Colonic mucosa (tissue), 4 donors: Measurements from ENCODE around the gene ELOVL2. TPM values are rescaled to one million over a fixed set of nuclear protein-coding genes. Genes with fewer than 3 reads are reported as not detected.

Experiments
- DNase-seq: peaks from one replicate; pipeline ENCODE4 v3.0.0-alpha.2; 2020
- H3K27ac ChIP-seq: fragments of 200-600 bp; one replicate; pipeline ENCODE4 v1.8.0; 2021
- H3K27me3 ChIP-seq: fragments of 200-600 bp; one replicate; pipeline ENCODE4 v1.8.0; 2021
- H3K36me3 ChIP-seq: fragments of 200-600 bp; one replicate; pipeline ENCODE4 v1.8.0; 2021
- H3K4me1 ChIP-seq: fragments of 200-600 bp; one replicate; pipeline ENCODE4 v1.8.0; 2021; ENCODE audit warnings: mild to moderate bottlenecking
- H3K4me3 ChIP-seq: fragments of 200-600 bp; one replicate; pipeline ENCODE4 v1.8.0; 2021
- H3K9ac ChIP-seq, 2 donors: one replicate each; pipeline ENCODE4 v1.7.0; 2013; ENCODE audit warnings: control low read depth in 2 of 2, low read depth in 2 of 2, low read length in 2 of 2
- H3K9me3 ChIP-seq: fragments of 200-600 bp; one replicate; pipeline ENCODE4 v1.8.0; 2021
- CTCF ChIP-seq: fragments of 200-600 bp; IDR thresholded peaks from one replicate; pipeline ENCODE4 v1.8.0; 2022; ENCODE audit warnings: antibody characterized with exemption, mild to moderate bottlenecking
- intact Hi-C: fragments of 100-400 bp; cut with DNase I; formaldehyde crosslinking; loops from one replicate; pipeline ENCODE4 v1.14.1; 2022
- total RNA-seq, 2 donors: library from RNA; stranded (reverse); fragmentation: NEBNext Ultra II Directional in 1 of 2; extraction: Animal tissue kit (Norgen Biotek cat#: 25700) in 1 of 2; gene quantifications; one replicate each; pipeline ENCODE4 v1.2.1, GENCODE V29; 2021
- donor health status: healthy.
- donor health status: DM: no; HTN: no; CAD: no.
- donor health status: DM: no; HTN: no; CAD: no.

The ELOVL2 gene
- total RNA-seq, 2 donors from 2014 or later, result 0.05 to 0.11 TPM

GRCh38 chr6:11085758-11086435 is 41.8 kb upstream of the ELOVL2 start:
- H3K27ac ChIP-seq, result no peak overlapping the region
- no peak overlapping the region for H3K4me3 ChIP-seq
- H3K4me1 ChIP-seq, result no peaks in the 10 kb centered on the region
- no peaks in the 10 kb centered on the region for H3K36me3 ChIP-seq
- DNase-seq, result no peak
- no peaks in the 10 kb centered on the region for H3K27me3 ChIP-seq
- no peak overlapping the region for H3K9ac ChIP-seq
- TF ChIP-seq CTCF, result no peak
- no peaks in the 10 kb centered on the region for H3K9me3 ChIP-seq
- intact Hi-C loops, result no loop called here

DNA sequence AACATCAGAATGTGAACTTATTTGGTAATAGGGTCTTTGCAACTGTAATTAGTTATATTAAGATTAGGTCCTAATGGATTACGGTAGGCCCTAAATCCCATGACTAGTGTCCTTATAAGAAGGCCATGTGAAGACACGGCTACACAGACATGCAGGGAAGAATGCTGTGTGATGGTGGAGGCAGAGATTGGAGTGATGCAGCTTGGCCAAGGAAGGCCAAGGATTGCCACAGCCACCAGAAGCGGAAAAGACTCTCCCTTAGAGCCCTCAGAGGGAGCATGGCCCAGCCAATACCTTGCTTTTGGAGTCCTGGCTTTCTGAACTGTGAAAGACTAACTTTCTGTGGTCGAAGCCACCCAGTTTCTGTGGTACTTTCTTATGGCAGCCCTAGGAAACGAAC is 39.9 kb upstream of the ELOVL2 start:
- no peak for TF ChIP-seq CTCF
- Histone ChIP-seq H3K4me1 (no peaks in the 10 kb centered on the region), H3K9me3 (no peaks in the 10 kb centered on the region), H3K36me3 (no peaks in the 10 kb centered on the region), H3K4me3 (no peak overlapping the region), H3K9ac (no peak overlapping the region), H3K27me3 (no peaks in the 10 kb centered on the region), H3K27ac (no peak overlapping the region)
- DNase-seq, result no peak
- intact Hi-C loops, result no loop called here

GRCh38 chr6:11083491-11083890 is 39.4 kb upstream of the ELOVL2 start:
- Histone ChIP-seq H3K4me1 (no peaks in the 10 kb centered on the region), H3K4me3 (no peak overlapping the region), H3K36me3 (no peaks in the 10 kb centered on the region), H3K27ac (no peak overlapping the region), H3K9ac (no peak overlapping the region), H3K27me3 (no peaks in the 10 kb centered on the region), H3K9me3 (no peaks in the 10 kb centered on the region)
- no peak for TF ChIP-seq CTCF
- intact Hi-C loops, result no loop called here
- no peak for DNase-seq

- Histone ChIP-seq H3K4me1 (no peaks in the 10 kb centered on the region), H3K27me3 (no peaks in the 10 kb centered on the region), H3K4me3 (no peak overlapping the region), H3K27ac (no peak overlapping the region), H3K9ac (no peak overlapping the region), H3K9me3 (no peaks in the 10 kb centered on the region), H3K36me3 (no peaks in the 10 kb centered on the region)
- DNase-seq, result no peak
- TF ChIP-seq CTCF, result no peak
- intact Hi-C loops, result no loop called here
Measured at GRCh38 chr6:11080296-11080695, 36.2 kb upstream of the ELOVL2 start.

DNA sequence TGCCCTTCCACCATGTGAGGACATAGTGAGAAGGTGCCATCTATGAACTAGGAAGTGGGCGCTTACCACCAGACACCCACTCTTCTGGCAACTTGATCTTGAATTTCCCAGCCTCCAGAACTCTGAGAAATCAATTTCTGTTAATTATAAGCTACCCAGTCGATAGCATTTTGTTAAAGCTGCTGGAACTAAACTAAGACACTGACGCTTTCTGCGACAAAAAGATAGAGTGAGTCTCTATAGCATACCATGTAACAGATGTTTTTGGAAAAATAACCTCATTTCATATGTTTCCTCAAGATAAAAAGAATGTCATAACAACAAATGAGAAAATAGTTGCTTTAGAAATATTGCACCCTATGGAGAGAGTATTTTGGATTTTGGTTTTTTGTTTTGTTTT is 34.2 kb upstream of the ELOVL2 start:
- Histone ChIP-seq H3K27me3 (no peaks in the 10 kb centered on the region), H3K9me3 (no peaks in the 10 kb centered on the region), H3K36me3 (no peaks in the 10 kb centered on the region), H3K4me3 (no peak overlapping the region), H3K4me1 (no peaks in the 10 kb centered on the region), H3K27ac (no peak overlapping the region), H3K9ac (no peak overlapping the region)
- no peak for TF ChIP-seq CTCF
- DNase-seq, result no peak
- intact Hi-C loops, result loop anchor here (10.0 kb wide), 1 partner anchor 603 kb away; no protein-coding TSS in a partner anchor
